H1 (cell line): ENCODE data around the gene SLC26A1. TPM values are rescaled to one million over a fixed set of nuclear protein-coding genes. Genes with fewer than 3 reads are reported as not detected.

Source experiments
- CTCF ChIA-PET: fragments of 300-600 bp; sonication (Branson Sonifier 250); formaldehyde crosslinking; loops from one replicate; lab custom pipeline; 2021; ENCODE audit not compliant: partially characterized antibody; lab: Charles Lee
- POLR2A ChIA-PET: fragments of 300-600 bp; sonication (Branson Sonifier 250); formaldehyde crosslinking; loops from one replicate; lab custom pipeline; 2021; ENCODE audit warnings: inconsistent platforms; ENCODE audit not compliant: partially characterized antibody; lab: Charles Lee
- DNase-seq, 2 experiments: peaks; one replicate each; pipeline versions ENCODE4 v3.0.0 to v3.0.0-alpha.2; 2010 to 2022; ENCODE audit warnings: low spot score in 2 of 2, low read depth in 1 of 2, mixed read lengths in 1 of 2
- FAIRE-seq: peaks from 2 replicates; lab custom pipeline; 2011; peaks lifted over from hg19 to GRCh38; lab: Jason Lieb, UNC
- H2AFZ ChIP-seq: 2 replicates; pipeline ENCODE4 v1.8.1; 2012; ENCODE audit warnings: low read length, inconsistent platforms
- H2AK5ac ChIP-seq: 2 replicates; pipeline ENCODE4 v1.6.1; 2013; ENCODE audit warnings: low read depth, low read length
- H2BK120ac ChIP-seq: replicated peaks from 2 replicates; pipeline ENCODE3; 2013; ENCODE audit warnings: low read depth, low read length, inconsistent platforms
- H2BK12ac ChIP-seq: 2 replicates; pipeline ENCODE4 v1.6.1; 2013; ENCODE audit warnings: low read depth, low read length
- H2BK15ac ChIP-seq: 2 replicates; pipeline ENCODE4 v1.6.1; 2013; ENCODE audit warnings: low read length
- H2BK20ac ChIP-seq: 2 replicates; pipeline ENCODE4 v1.6.1; 2013; ENCODE audit warnings: low read length
- H2BK5ac ChIP-seq: 2 replicates; pipeline ENCODE4 v1.6.1; 2013; ENCODE audit warnings: low read depth, low read length
- H3K14ac ChIP-seq: 2 replicates; pipeline ENCODE4 v1.6.1; 2013; ENCODE audit warnings: inconsistent platforms; ENCODE audit not compliant: insufficient read length
- H3K18ac ChIP-seq: 2 replicates; pipeline ENCODE4 v1.6.1; 2013; ENCODE audit warnings: low read length; ENCODE audit errors: extremely low read depth
- H3K23ac ChIP-seq: 2 replicates; pipeline ENCODE4 v1.6.1; 2013; ENCODE audit warnings: inconsistent platforms; ENCODE audit not compliant: insufficient read length
- H3K23me2 ChIP-seq: 2 replicates; pipeline ENCODE4 v1.6.1; 2013; ENCODE audit warnings: low read depth, low read length
- H3K27ac ChIP-seq: 2 replicates; pipeline ENCODE4 v1.6.1; 2011; ENCODE audit warnings: low read depth, low read length, inconsistent platforms
- H3K27me3 ChIP-seq, 4 experiments: replicated peaks in 1 of 4; 1 replicate in 1 of 4; 2 replicates in 3 of 4; pipeline versions ENCODE4 v1.6.1 to v1.8.1; 2011 to 2013; ENCODE audit warnings: low read length in 3 of 4, mild to moderate bottlenecking in 3 of 4, inconsistent platforms in 2 of 4, mixed read lengths in 2 of 4, moderate library complexity in 1 of 4; ENCODE audit not compliant: control insufficient read depth in 3 of 4, insufficient read depth in 3 of 4; ENCODE audit errors: extremely low read depth in 1 of 4
- H3K36me3 ChIP-seq, 4 experiments: 2 replicates each; pipeline versions ENCODE4 v1.6.1 to v1.8.1; 2011 to 2013; ENCODE audit warnings: mild to moderate bottlenecking in 4 of 4, low read length in 3 of 4, moderate library complexity in 2 of 4, control low read depth in 1 of 4, inconsistent platforms in 1 of 4; ENCODE audit not compliant: insufficient read depth in 4 of 4, control insufficient read depth in 2 of 4
- H3K4ac ChIP-seq: replicated peaks from 2 replicates; pipeline ENCODE3; 2013; ENCODE audit warnings: low read length, low read depth, mixed read lengths, inconsistent platforms; ENCODE audit not compliant: insufficient read length
- H3K4me1 ChIP-seq, 4 experiments: replicated peaks in 1 of 4; 1 replicate in 1 of 4; 2 replicates in 3 of 4; pipeline versions ENCODE4 v1.6.1 to v1.8.1; 2011 to 2013; ENCODE audit warnings: low read length in 3 of 4, inconsistent platforms in 2 of 4, mixed read lengths in 1 of 4; ENCODE audit not compliant: insufficient read depth in 4 of 4, control insufficient read depth in 3 of 4
- H3K4me2 ChIP-seq, 2 experiments: 2 replicates each; pipeline versions ENCODE4 v1.6.1 to v1.8.1; 2011 to 2013; ENCODE audit warnings: low read depth in 2 of 2, low read length in 2 of 2, control low read depth in 1 of 2, inconsistent platforms in 1 of 2, mild to moderate bottlenecking in 1 of 2; ENCODE audit not compliant: insufficient read depth in 1 of 2
- H3K4me3 ChIP-seq, 4 experiments: fragments of 200-600, 300-600 bp in 1 of 4; sonication (generic), shearing (Covaris generic), sonication (Bioruptor Twin) in 1 of 4; 2 replicates each; pipeline versions ENCODE4 v1.5.1 to v1.8.1; 2011 to 2016; ENCODE audit warnings: low read length in 4 of 4, low read depth in 3 of 4, control low read depth in 2 of 4, inconsistent platforms in 2 of 4, mild to moderate bottlenecking in 2 of 4, mixed read lengths in 1 of 4, moderate library complexity in 1 of 4; ENCODE audit not compliant: insufficient read depth in 2 of 4; ENCODE audit errors: extremely low read depth in 1 of 4
- H3K56ac ChIP-seq: replicated peaks from 2 replicates; pipeline ENCODE3; 2013; ENCODE audit warnings: low read depth, mild to moderate bottlenecking, mixed read lengths, low read length, inconsistent platforms; ENCODE audit not compliant: insufficient read length
- H3K79me1 ChIP-seq: 2 replicates; pipeline ENCODE4 v1.6.1; 2013; ENCODE audit warnings: low read depth, low read length, control low read depth
- H3K79me2 ChIP-seq, 2 experiments: 2 replicates each; pipeline versions ENCODE4 v1.6.1 to v1.8.1; 2012 to 2013; ENCODE audit warnings: low read length in 2 of 2, mild to moderate bottlenecking in 2 of 2, inconsistent platforms in 1 of 2; ENCODE audit not compliant: insufficient read depth in 2 of 2, control insufficient read depth in 1 of 2
- H3K9ac ChIP-seq, 4 experiments: replicated peaks in 1 of 4; 1 replicate in 1 of 4; 2 replicates in 3 of 4; pipeline versions ENCODE4 v1.6.1 to v1.8.1; 2011 to 2013; ENCODE audit warnings: low read depth in 3 of 4, low read length in 3 of 4, control low read depth in 2 of 4, mild to moderate bottlenecking in 2 of 4, moderate library complexity in 2 of 4, inconsistent platforms in 1 of 4; ENCODE audit errors: extremely low read depth in 1 of 4
- H3K9me3 ChIP-seq, 2 experiments: 2 replicates each; pipeline versions ENCODE4 v1.6.1 to v1.8.1; 2012 to 2013; ENCODE audit warnings: mild to moderate bottlenecking in 2 of 2, moderate library complexity in 2 of 2, control low read depth in 1 of 2, inconsistent platforms in 1 of 2, low read depth in 1 of 2, low read length in 1 of 2, mixed read lengths in 1 of 2; ENCODE audit not compliant: insufficient read depth in 2 of 2
- H4K20me1 ChIP-seq, 2 experiments: replicated peaks in 1 of 2; 2 replicates each; pipeline versions ENCODE3 to v1.8.1; 2011 to 2013; ENCODE audit warnings: inconsistent platforms in 2 of 2, low read length in 2 of 2, mild to moderate bottlenecking in 1 of 2; ENCODE audit not compliant: insufficient read depth in 2 of 2, control insufficient read depth in 1 of 2
- H4K5ac ChIP-seq: 2 replicates; pipeline ENCODE4 v1.6.1; 2013; ENCODE audit warnings: low read length, low read depth, mixed read lengths, inconsistent platforms; ENCODE audit not compliant: insufficient read length
- H4K8ac ChIP-seq: 2 replicates; pipeline ENCODE4 v1.8.0; 2013; ENCODE audit warnings: mild to moderate bottlenecking, moderate library complexity, low read length, inconsistent platforms; ENCODE audit not compliant: insufficient read depth; ENCODE audit errors: extremely low read depth
- H4K91ac ChIP-seq: replicated peaks from 2 replicates; pipeline ENCODE3; 2013; ENCODE audit warnings: low read length, mixed read lengths, inconsistent platforms; ENCODE audit not compliant: insufficient read length
- ATF3 ChIP-seq: IDR thresholded peaks from 2 replicates; pipeline ENCODE4 v1.6.1; 2011; ENCODE audit warnings: low read depth, mild to moderate bottlenecking, low read length; ENCODE audit not compliant: insufficient read depth
- BCL11A ChIP-seq, 2 experiments: IDR thresholded peaks; one replicate each; pipeline ENCODE4 v1.6.1; 2011; ENCODE audit warnings: low read depth in 2 of 2, low read length in 2 of 2, mild to moderate bottlenecking in 2 of 2
- EGR1 ChIP-seq: IDR thresholded peaks from 2 replicates; pipeline ENCODE4 v1.6.1; 2011; ENCODE audit warnings: low read depth, low read length, borderline replicate concordance
- EZH2 ChIP-seq: fragments of 200-600 bp; sonication (generic); IDR thresholded peaks from 2 replicates; pipeline ENCODE4 v1.7.1; 2012; ENCODE audit warnings: low read depth, mild to moderate bottlenecking, moderate library complexity, low read length, inconsistent platforms; ENCODE audit not compliant: severe bottlenecking
- GABPA ChIP-seq: IDR thresholded peaks from 2 replicates; pipeline ENCODE4 v1.6.1; 2011; ENCODE audit warnings: mild to moderate bottlenecking, low read length, moderate library complexity, borderline replicate concordance; ENCODE audit not compliant: insufficient read depth
- PHF8 ChIP-seq: fragments of 200-600 bp; sonication (generic); conservative IDR thresholded peaks from 2 replicates; pipeline ENCODE4 v1.7.1; 2012; ENCODE audit warnings: low read depth, mild to moderate bottlenecking, inconsistent platforms, low read length, moderate library complexity
- RAD21 ChIP-seq, 2 experiments: IDR thresholded peaks in 1 of 2; conservative IDR thresholded peaks in 1 of 2; 2 replicates each; pipeline ENCODE4 v1.6.1; 2011; ENCODE audit warnings: low read depth in 2 of 2, low read length in 2 of 2, improper control_type of control experiment in 1 of 2, inconsistent platforms in 1 of 2, mild to moderate bottlenecking in 1 of 2, moderate library complexity in 1 of 2
- USF2 ChIP-seq: IDR thresholded peaks from 2 replicates; pipeline ENCODE4 v1.6.1; 2011; ENCODE audit warnings: low read length, improper control_type of control experiment
- WGBS, 2 experiments: shearing (Covaris generic) in 1 of 2; methylation state at CpG; one replicate each; pipeline versions ENCODE4 v1.1.6 to v1.1.7; 2013 to 2015; ENCODE audit warnings: low lambda C conversion rate in 2 of 2, mixed read lengths in 2 of 2, inconsistent platforms in 1 of 2, low coverage in 1 of 2, missing lambda C conversion rate in 1 of 2; ENCODE audit not compliant: insufficient replicate concordance in 2 of 2, insufficient coverage in 1 of 2, insufficient read length in 1 of 2; ENCODE audit errors: extremely low coverage in 1 of 2, missing lambda C conversion rate in 1 of 2; 5-methylcytosine and 5-hydroxymethylcytosine counted together
- polyA plus RNA-seq, 7 experiments: library from polyadenylated mRNA; depleted of rRNA in 3 of 7; stranded (reverse) in 5 of 7; unstranded in 2 of 7; fragments of >200 nt in 5 of 7; fragments of 200-250 nt in 2 of 7; gene quantifications; 1 replicate in 5 of 7; 2 replicates in 1 of 7; 4 replicates in 1 of 7; pipeline versions ENCODE4 v1.2.1 to v1.2.3, GENCODE V29; 2011 to 2013; ENCODE audit warnings: missing spikeins in 2 of 7, mixed read lengths in 2 of 7
- total RNA-seq: library from RNA; stranded (reverse); fragmentation: NEBNext Ultra II Directional; extraction: Animal tissue kit (Norgen Biotek cat#: 25700); gene quantifications from 2 replicates; pipeline ENCODE4 v1.2.1, GENCODE V29; 2021

SLC26A1 gene
- total and polyA plus RNA-seq, 2 of the 8 experiments (the other 6 are each of a cell fraction or from before 2014, with no cell fraction given): 0.11 TPM; not detected in 1

- H3K79me2 ChIP-seq: no peaks in the 10 kb centered on the region
- peaks cover 22 to 61% (median 53%) of the 10 kb centered on the region in 4 experiments for H3K27me3 ChIP-seq
- no peak overlapping the region for H4K91ac ChIP-seq
- no peak overlapping the region for H3K14ac ChIP-seq
- H2BK15ac ChIP-seq: no peak overlapping the region
- H4K5ac ChIP-seq: no peak overlapping the region
- H2AFZ ChIP-seq: peak overlapping the region; percentile 63; the same call in 1 of the 2 replicates
- H2BK120ac ChIP-seq: no peak overlapping the region
- H2BK20ac ChIP-seq: no peak overlapping the region
- H3K36me3 ChIP-seq: no peaks in the 10 kb centered on the region
- peaks cover 0 to 14% (median 10%) of the 10 kb centered on the region in 4 experiments; a peak in 6 of 7 replicates for H3K4me1 ChIP-seq
- H3K4ac ChIP-seq: no peak overlapping the region
- ChIA-PET CTCF (no interaction called here), POLR2A (no interaction called here)
- peaks cover 3 to 17% of the 10 kb centered on the region in 2 experiments for H4K20me1 ChIP-seq
- no peaks in the 10 kb centered on the region for H3K79me1 ChIP-seq
- 2% methylated on average over 37 of the region's 109 CpGs; no CpG with 5 or more reads in 1 of the 2 experiments for WGBS, 2 experiments
- no peak overlapping the region for H3K27ac ChIP-seq
- H3K18ac ChIP-seq: no peak overlapping the region
- no peak overlapping the region; a peak in 1 of 7 replicates for H3K9ac ChIP-seq
- H2AK5ac ChIP-seq: no peak overlapping the region
- FAIRE-seq (no peak), DNase-seq (peak in 1 of 2 experiments; percentile 84)
- no peak overlapping the region for H3K23ac ChIP-seq
- H3K23me2 ChIP-seq: peaks cover 18% of the 10 kb centered on the region; the same call in 1 of the 2 replicates
- 0 out of 2 replicates have a peak overlapping the region, but pooled peaks have one; percentile 45 for H4K8ac ChIP-seq
- peak overlapping the region; percentile 94 to 99 for H3K4me2 ChIP-seq
- H2BK5ac ChIP-seq: no peak overlapping the region
- H3K4me3 ChIP-seq: peak overlapping the region; percentile 39 to 68 (median 44)
- no peaks in the 10 kb centered on the region for H3K9me3 ChIP-seq
- no peak overlapping the region for H2BK12ac ChIP-seq
- H3K56ac ChIP-seq: no peak overlapping the region
- no peak for TF ChIP-seq EZH2
- no peak for TF ChIP-seq USF2
- 0 out of 2 replicates have a peak, but pooled peaks have one; percentile 26 for TF ChIP-seq PHF8
- no peak for TF ChIP-seq BCL11A (IDR thresholded peaks at IDR 0.05; ENCODE audit: low read depth in 2 of 2, low read length in 2 of 2)
- TF ChIP-seq ATF3: no peak
- peak; percentile 56; the same call in 1 of the 2 replicates for TF ChIP-seq EGR1
- TF ChIP-seq GABPA: no peak
- no peak; a peak in 1 of 4 replicates for TF ChIP-seq RAD21 (IDR thresholded peaks at IDR 0.05 in 1 of 2, conservative IDR thresholded peaks at IDR 0.05 in 1 of 2; ENCODE audit: low read depth in 2 of 2, low read length in 2 of 2)
These were observed 16.6 kb upstream of the SLC26A1 start for GRCh38 chr4:1009542-1010394.
